Activated CD4-positive, alpha-beta T cell treated with anti-CD3 and anti-CD28 coated beads, Interleukin-2, amount 50 U/mL, for 48 hours (primary cell): ENCODE data around the gene KCNH4.
"Not testable (repeated sequence)": the region's sequence is repeated elsewhere in the genome, so short reads cannot be mapped to it uniquely, and the experiment has no call there.

Experiments
- DNase-seq, 2 experiments: peaks; one replicate each; pipeline ENCODE4 v3.0.0-alpha.2; 2020

Gene KCNH4

DNA sequence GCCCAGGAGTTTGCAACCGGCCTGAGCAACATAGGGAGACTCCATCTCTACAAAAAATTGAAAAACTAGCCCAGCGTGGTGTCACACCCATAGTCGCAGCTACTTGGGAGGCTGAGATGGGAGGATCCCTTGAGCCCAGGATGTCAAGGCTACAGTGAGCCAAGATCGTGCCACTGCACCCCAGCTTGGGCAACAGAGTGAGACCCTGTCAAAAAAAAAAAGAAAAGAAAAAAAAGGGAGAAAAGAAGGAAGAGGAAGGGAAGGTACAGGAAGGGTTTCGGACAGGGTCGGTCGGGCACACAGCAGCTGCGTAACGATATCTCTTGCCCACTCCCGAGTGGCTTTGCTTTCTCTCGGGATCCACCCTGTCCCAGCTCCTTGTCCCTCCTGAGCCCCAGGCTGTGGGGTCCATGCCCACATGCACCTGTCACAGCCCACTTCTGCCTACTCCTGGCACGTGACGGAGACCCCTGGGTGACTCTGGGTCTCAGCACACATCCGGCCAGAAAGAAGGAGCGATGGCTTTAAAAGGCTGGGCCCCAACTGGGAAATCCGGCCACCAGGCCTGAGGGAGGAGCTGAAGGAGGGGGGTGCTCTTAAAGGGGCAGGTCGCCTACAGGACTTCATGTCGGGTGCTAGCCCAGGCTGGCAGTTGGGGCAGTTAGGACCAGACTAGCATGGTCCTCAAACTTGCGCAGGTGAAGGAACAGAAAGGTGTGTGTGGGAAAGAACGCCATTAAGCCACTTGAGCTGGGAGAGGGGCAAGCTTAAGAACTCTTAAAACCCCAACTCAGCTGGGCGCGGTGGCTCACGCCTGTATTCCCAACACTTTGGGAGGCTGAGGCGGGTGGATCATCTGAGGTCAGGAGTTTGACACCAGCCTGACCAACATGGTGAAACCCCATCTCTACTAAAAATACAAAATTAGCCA is 13.3 kb upstream of the KCNH4 start, which contains the start of gene GHDC:
GHDC (minus strand) TSS at position 526 of the 931 bp plus-strand sequence. CDS start 913 bp downstream, outside the sequence.
- DNase-seq, result peak; percentile 78 to 85

GRCh38 chr17:42193216-42193968 is 12.4 kb upstream of the KCNH4 start:
- DNase-seq, result no peak

GRCh38 chr17:42192189-42193126 is 11.5 kb upstream of the KCNH4 start:
- DNase-seq, result no peak

DNA sequence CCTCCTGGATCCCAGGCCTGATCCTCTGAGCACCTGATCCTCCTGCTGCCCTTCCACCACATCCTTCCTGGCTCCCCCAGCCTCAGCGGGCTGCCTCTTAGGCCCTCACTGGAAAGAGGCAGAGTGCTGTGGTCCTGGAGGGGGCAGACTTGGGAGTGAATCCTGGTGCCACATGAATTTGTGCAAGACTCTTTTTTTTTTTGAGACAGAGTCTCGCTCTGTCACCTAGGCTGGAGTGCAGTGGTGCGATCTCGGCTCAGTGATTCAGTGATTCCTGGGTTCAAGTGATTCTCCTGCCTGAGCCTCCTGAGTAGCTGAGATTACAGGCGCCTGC is 10.3 kb upstream of the KCNH4 start:
- DNase-seq, result no peak

GRCh38 chr17:42190491-42191274 is 9.7 kb upstream of the KCNH4 start:
- DNase-seq, result no peak

GRCh38 chr17:42189651-42189965 is 8.7 kb upstream of the KCNH4 start:
- no peak for DNase-seq

DNA sequence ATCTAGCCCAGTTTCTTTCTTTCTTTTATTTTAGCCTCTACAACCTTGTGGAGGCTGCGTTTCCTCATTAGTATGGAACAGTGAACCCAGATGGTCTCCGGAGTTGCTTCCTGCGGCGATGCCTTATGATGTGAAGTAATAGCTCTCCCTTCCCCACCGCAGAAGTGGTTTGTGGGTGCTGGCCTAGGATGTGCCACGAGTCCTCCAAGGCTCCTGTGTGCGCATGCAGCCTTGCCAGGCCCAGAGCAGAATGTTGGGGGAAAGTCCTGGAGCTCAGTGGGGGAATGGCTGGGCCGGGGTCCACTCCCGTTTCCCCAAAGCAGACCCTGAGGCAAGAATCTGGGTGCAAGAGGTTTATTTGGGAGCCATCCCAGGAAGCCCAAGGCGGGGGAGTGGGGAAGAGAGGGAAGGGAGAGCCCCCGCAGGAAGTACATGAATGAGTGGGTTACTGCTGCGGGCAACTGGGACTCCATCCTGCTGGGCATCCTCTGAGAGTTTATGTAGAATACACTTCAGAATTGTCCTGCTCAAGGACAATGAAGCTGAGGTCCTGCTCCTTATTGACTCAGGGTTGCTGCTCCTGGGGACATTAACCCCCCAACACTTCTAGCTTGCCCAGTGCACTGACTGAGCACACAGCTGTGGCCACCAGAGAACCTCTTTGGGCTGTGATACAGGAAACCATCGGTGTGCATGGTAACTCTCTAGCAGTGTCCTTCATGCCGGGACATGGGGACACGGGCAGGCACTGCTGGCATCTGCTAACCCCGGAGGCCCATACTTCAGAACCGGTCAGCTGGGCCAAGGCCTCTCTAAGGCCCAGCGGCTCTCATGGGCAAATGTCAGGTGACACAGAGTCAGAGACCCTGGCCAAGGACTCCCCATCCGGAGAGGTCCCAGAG is 8.1 kb upstream of the KCNH4 start:
- DNase-seq, result no peak

DNA sequence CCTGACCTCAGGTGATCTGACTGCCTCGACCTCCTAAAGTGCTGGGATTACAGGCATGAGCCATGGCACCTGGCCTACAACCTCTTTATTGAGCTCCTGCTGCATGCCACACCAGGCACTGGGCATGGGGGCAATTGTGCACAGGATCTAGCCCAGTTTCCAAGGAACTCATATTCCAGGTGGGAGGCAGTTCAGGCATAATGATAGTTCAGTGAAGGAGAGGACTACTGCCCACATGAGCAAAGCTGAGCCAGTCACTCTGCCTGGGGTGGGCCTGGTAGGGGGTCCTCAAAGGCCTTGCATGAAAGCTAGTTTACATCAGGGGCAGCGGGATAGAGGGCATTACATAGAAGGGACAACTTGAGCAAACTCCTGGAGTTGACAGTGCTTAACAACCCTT is 6.9 kb upstream of the KCNH4 start:
- DNase-seq, result no peak

GRCh38 chr17:42186191-42186590 is 5.2 kb upstream of the KCNH4 start:
- DNase-seq, result not testable (repeated sequence)

GRCh38 chr17:42185621-42185930 is 4.6 kb upstream of the KCNH4 start:
- no peak for DNase-seq

DNA sequence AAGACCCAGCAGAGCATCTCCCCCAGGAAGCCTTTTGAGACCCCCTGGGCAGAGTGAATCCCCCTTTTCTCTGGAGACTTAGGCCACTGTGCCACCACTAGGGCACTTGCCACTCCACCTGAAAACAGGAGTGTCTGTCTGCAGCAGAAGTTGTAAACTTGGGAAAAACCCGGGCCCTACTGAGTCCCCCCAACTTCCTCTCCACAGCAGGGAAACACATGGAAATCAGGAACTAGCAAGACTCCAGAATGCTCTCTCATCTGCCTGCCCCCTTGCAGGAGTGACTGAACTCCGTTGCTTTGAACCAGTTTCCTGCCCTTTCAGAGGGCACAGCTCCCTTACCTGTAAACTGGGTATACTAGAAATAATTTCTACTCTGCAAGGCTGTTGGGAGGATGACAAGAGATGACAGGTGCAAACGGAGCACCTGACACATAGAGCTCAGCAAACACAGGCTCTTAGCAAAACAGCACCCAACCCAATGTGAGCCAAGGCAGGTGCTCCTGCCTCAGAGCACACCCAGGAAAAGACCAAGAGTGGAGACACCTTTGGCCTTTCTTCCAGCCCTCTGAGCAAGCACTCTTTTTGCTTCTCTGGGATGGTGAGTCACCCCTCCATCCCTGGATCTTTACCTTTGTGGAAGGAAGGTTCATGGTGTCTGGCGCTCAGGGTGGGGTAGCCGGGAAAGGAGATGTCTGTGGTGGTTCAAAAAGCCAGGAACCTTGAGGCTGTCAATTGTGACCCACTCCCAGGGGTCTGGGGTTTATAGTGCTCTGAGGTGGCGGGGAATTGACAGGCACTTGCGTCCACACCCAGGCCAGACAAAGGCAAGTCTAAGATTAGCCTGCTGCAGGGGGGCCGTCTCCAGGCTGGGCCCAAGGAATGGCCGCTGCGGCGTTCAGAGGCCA is 4.0 kb upstream of the KCNH4 start, which contains the start of gene HCRT:
HCRT (minus strand) TSS at position 740 of the 908 bp plus-strand sequence; CDS start at position 653, 87 bp downstream.
- DNase-seq, result no peak

GRCh38 chr17:42183741-42184711 is 3.1 kb upstream of the KCNH4 start:
- peak; percentile 81 to 84 for DNase-seq

- no peak for DNase-seq
These were observed 2.2 kb upstream of the KCNH4 start for GRCh38 chr17:42182927-42183734.

GRCh38 chr17:42181851-42182207 is 887 bp upstream of the KCNH4 start:
- DNase-seq, result no peak

DNA sequence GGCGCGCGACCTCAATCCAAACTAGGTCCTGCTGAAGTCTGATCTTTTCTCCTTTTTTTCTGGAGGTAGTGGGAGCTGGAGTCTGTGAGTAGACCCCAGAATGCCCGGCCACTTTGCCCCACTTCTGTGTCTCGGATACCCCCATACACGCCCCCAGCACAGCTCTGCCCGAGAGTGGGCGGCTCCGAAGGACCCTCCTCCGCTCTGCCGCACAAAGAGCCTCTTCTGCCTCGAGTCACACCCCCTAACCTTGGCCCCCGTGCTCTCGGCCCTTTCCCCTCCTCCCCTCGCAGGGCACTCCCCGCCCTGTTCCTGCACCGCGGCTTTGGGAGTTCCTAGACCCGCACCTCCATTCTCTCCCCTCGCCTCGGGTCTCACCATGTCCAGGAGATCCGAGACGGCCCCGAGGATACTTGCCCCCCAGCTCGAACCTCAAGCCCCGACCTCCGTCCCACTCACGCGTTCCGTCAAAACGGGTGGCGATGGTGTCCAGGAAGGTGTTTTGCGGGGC is 476 bp downstream of the KCNH4 start:
- peak in 1 of 2 experiments; percentile 9 for DNase-seq

DNA sequence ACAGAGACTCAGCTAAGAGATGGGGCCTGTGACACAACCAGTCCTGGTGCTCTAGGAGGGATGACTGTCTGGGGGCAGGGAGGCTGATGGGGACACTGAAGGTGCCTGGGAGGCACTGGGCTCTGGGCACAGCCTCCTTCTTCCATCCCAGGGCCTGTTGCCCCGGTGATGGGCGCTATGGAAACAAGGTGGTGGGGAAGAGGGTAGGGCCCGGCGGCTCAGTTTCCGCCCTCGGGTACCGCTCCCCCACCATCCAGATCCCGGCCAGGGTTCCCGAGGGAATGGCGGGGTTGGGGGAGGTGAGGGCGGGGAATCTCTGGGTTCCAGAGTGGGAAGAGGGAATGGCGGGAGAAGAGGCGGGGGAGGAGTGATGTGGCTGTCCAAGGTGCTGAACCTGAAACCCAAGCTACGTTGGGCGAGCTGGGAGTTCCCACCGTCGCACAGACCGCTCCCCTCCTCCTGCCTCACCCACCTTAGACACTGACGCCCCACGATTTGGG is 981 bp downstream of the KCNH4 start:
- peak; percentile 35 to 39 for DNase-seq

DNA sequence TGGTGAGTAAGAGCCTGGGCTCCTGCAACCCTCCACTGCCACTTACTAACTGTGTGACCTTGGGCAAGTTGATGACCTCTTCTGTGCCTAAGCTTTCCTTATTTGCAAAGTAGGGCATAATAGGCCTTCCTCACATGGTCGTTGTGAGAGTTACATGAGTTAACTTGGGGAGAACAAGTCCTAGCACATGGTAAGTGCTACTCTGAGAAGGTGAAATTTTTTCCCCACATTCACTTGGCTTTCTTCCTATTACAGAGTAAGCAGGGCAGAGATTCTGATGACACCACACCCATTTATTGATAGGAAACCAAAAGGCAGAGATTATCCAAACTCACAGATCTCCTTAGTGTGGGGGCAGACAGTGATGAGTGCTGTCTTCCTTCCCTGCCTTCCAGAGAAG is 1.6 kb downstream of the KCNH4 start:
- no peak for DNase-seq
